HepG2 (cell line): ENCODE data around the gene EFNA2. TPM values are rescaled to one million over a fixed set of nuclear protein-coding genes. Genes with fewer than 3 reads are reported as not detected.

Experiments
- CEBPB ChIP-seq: IDR thresholded peaks from 2 replicates; pipeline ENCODE4 v1.6.1; 2011; ENCODE audit warnings: low read depth, low read length, improper control_type of control experiment, borderline replicate concordance
- FOXK1 ChIP-seq: sonication (generic); formaldehyde crosslinking; IDR thresholded peaks from 2 replicates; pipeline ENCODE4 v1.4.0; 2020; ENCODE audit warnings: low read depth, missing genetic modification reagents, borderline replicate concordance
- GABPA ChIP-seq, 2 experiments: IDR thresholded peaks; 2 replicates each; pipeline ENCODE4 v1.6.1; 2011 to 2016; ENCODE audit warnings: low read depth in 2 of 2, low read length in 1 of 2, missing biosample characterization in 1 of 2, missing genetic modification characterization in 1 of 2
- JUND ChIP-seq: sonication (generic); formaldehyde crosslinking; IDR thresholded peaks from 2 replicates; pipeline ENCODE4 v1.8.0; 2022; ENCODE audit warnings: mild to moderate bottlenecking, missing genetic modification reagents
- MAX ChIP-seq: IDR thresholded peaks from 2 replicates; pipeline ENCODE4 v1.6.1; 2012; ENCODE audit warnings: inconsistent platforms
- NFYC ChIP-seq: IDR thresholded peaks from 2 replicates; pipeline ENCODE4 v1.6.1; 2016; ENCODE audit warnings: missing genetic modification reagents, missing compliant biosample characterization
- PRDM15 ChIP-seq: sonication (generic); formaldehyde crosslinking; IDR thresholded peaks from 2 replicates; pipeline ENCODE4 v1.4.0; 2020; ENCODE audit warnings: missing genetic modification reagents
- SETDB1 ChIP-seq: sonication (generic); formaldehyde crosslinking; IDR thresholded peaks from 2 replicates; pipeline ENCODE4 v1.5.1; 2020; ENCODE audit warnings: missing genetic modification reagents, mild to moderate bottlenecking, borderline replicate concordance
- ZBTB8A ChIP-seq: sonication (generic); formaldehyde crosslinking; IDR thresholded peaks from 2 replicates; pipeline ENCODE4 v1.4.0; 2020; ENCODE audit warnings: mild to moderate bottlenecking, low read depth, missing genetic modification reagents, borderline replicate concordance
- ZC3H4 ChIP-seq: sonication (generic); formaldehyde crosslinking; IDR thresholded peaks from 2 replicates; pipeline ENCODE4 v1.4.0; 2020; ENCODE audit warnings: missing genetic modification reagents, borderline replicate concordance
- ZNF121 ChIP-seq: sonication (generic); formaldehyde crosslinking; IDR thresholded peaks from 2 replicates; pipeline ENCODE4 v1.5.0; 2020; ENCODE audit warnings: mild to moderate bottlenecking, missing genetic modification reagents
- ZNF564 ChIP-seq: sonication (generic); formaldehyde crosslinking; IDR thresholded peaks from 2 replicates; pipeline ENCODE4 v1.8.1; 2023; ENCODE audit warnings: mild to moderate bottlenecking, missing genetic modification reagents
- polyA plus RNA-seq, 8 experiments: library from polyadenylated mRNA; depleted of rRNA in 3 of 8; stranded (reverse) in 7 of 8; unstranded in 1 of 8; fragments of >200 nt; fragmentation: Illumina TruSeq in 4 of 8; extraction: Trizol in 4 of 8; gene quantifications; 2 replicates each; pipeline versions ENCODE4 v1.2.1 to v1.2.3, GENCODE V29; 2011 to 2016; ENCODE audit warnings: low read depth in 4 of 8, missing spikeins in 1 of 8, mixed read lengths in 1 of 8; ENCODE audit not compliant: insufficient read depth in 1 of 8
- total RNA-seq, 5 experiments: library from RNA; depleted of rRNA; stranded (reverse); fragments of >200 nt; fragmentation: Illumina TruSeq; extraction: Trizol; gene quantifications; 2 replicates each; pipeline ENCODE4 v1.2.3, GENCODE V29; 2016; ENCODE audit warnings: low read depth in 1 of 5
- TF ChIP-seq, protein P1 (sequence below): IDR thresholded peaks from 2 replicates; pipeline ENCODE4 v1.6.1; 2016
- TF ChIP-seq, protein P2 (sequence below): sonication (generic); formaldehyde crosslinking; conservative IDR thresholded peaks from 2 replicates; pipeline ENCODE4 v1.4.0; 2020; ENCODE audit warnings: missing genetic modification reagents
- TF ChIP-seq, protein P3 (sequence below): sonication (generic); formaldehyde crosslinking; IDR thresholded peaks from 2 replicates; pipeline ENCODE4 v1.4.0; 2020; ENCODE audit warnings: missing genetic modification reagents, borderline replicate concordance

Gene EFNA2
- total and polyA plus RNA-seq, 2 of the 13 experiments (the other 11 are each of a cell fraction or from before 2014, with no cell fraction given): 6.0 to 9.9 TPM

GRCh38 chr19:1324806-1325567, 39.3 kb downstream of the EFNA2 start (continued):
- TF ChIP-seq, protein P1, sequence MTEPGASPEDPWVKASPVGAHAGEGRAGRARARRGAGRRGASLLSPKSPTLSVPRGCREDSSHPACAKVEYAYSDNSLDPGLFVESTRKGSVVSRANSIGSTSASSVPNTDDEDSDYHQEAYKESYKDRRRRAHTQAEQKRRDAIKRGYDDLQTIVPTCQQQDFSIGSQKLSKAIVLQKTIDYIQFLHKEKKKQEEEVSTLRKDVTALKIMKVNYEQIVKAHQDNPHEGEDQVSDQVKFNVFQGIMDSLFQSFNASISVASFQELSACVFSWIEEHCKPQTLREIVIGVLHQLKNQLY: no peak; the same call in 1 of the 2 replicates
- peak; percentile 37; the same call in 1 of the 2 replicates for TF ChIP-seq FOXK1
- peak; percentile 76 for TF ChIP-seq MAX
- no peak for TF ChIP-seq SETDB1 (CRISPR knock-in tag)
- TF ChIP-seq, protein P2, sequence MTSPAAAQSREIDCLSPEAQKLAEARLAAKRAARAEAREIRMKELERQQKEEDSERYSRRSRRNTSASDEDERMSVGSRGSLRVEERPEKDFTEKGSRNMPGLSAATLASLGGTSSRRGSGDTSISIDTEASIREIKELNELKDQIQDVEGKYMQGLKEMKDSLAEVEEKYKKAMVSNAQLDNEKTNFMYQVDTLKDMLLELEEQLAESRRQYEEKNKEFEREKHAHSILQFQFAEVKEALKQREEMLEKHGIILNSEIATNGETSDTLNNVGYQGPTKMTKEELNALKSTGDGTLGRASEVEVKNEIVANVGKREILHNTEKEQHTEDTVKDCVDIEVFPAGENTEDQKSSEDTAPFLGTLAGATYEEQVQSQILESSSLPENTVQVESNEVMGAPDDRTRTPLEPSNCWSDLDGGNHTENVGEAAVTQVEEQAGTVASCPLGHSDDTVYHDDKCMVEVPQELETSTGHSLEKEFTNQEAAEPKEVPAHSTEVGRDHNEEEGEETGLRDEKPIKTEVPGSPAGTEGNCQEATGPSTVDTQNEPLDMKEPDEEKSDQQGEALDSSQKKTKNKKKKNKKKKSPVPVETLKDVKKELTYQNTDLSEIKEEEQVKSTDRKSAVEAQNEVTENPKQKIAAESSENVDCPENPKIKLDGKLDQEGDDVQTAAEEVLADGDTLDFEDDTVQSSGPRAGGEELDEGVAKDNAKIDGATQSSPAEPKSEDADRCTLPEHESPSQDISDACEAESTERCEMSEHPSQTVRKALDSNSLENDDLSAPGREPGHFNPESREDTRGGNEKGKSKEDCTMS: no peak
- TF ChIP-seq CEBPB: no peak
- TF ChIP-seq, protein P3, sequence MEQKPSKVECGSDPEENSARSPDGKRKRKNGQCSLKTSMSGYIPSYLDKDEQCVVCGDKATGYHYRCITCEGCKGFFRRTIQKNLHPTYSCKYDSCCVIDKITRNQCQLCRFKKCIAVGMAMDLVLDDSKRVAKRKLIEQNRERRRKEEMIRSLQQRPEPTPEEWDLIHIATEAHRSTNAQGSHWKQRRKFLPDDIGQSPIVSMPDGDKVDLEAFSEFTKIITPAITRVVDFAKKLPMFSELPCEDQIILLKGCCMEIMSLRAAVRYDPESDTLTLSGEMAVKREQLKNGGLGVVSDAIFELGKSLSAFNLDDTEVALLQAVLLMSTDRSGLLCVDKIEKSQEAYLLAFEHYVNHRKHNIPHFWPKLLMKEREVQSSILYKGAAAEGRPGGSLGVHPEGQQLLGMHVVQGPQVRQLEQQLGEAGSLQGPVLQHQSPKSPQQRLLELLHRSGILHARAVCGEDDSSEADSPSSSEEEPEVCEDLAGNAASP (CRISPR knock-in tag): 0 out of 2 replicates have a peak, but pooled peaks have one; percentile 23
- 0 out of 2 replicates have a peak, but pooled peaks have one; percentile 17 for TF ChIP-seq NFYC (CRISPR knock-in tag)
- no peak for TF ChIP-seq JUND (CRISPR knock-in tag)
- TF ChIP-seq PRDM15 (CRISPR knock-in tag): no peak; the same call in 1 of the 2 replicates
- no peak for TF ChIP-seq ZC3H4
- TF ChIP-seq GABPA (IDR thresholded peaks at IDR 0.05; ENCODE audit: low read depth, low read length): no peak
- TF ChIP-seq GABPA (CRISPR knock-in tag; IDR thresholded peaks at IDR 0.05; ENCODE audit: low read depth): no peak
- peak; percentile 51; the same call in 1 of the 2 replicates for TF ChIP-seq ZNF564 (CRISPR knock-in tag)
- 0 out of 2 replicates have a peak, but pooled peaks have one; percentile 0 for TF ChIP-seq ZBTB8A (CRISPR knock-in tag)
- no peak for TF ChIP-seq ZNF121
